Stomach (tissue), 9 donors: Measurements from ENCODE around the gene GNG2. TPM values are rescaled to one million over a fixed set of nuclear protein-coding genes. Genes with fewer than 3 reads are reported as not detected.

ENCODE experiments used
- DNase-seq, 2 donors: peaks; one replicate each; pipeline versions ENCODE4 v3.0.0 to v3.0.0-alpha.2; 2013 to 2019
- H3K27ac ChIP-seq, 5 donors: fragments of 200-600 bp in 4 of 5; sonication (generic) in 4 of 5; one replicate each; pipeline ENCODE4 v1.5.1; 2013 to 2019; ENCODE audit warnings: mild to moderate bottlenecking in 1 of 5, moderate library complexity in 1 of 5
- H3K27me3 ChIP-seq, 3 donors: fragments of 200-600 bp; sonication (generic); one replicate each; pipeline ENCODE4 v1.5.1; 2017 to 2019; ENCODE audit warnings: mixed run types in 1 of 3
- H3K36me3 ChIP-seq, 4 donors: fragments of 200-600 bp; sonication (generic); 1 replicate in 3 of 4; 2 replicates in 1 of 4; pipeline ENCODE4 v1.5.1; 2016 to 2019
- H3K4me1 ChIP-seq, 4 donors: fragments of 200-600 bp; sonication (generic); one replicate each; pipeline ENCODE4 v1.5.1; 2016 to 2019
- H3K4me3 ChIP-seq, 4 donors: fragments of 200-600 bp; sonication (generic) in 3 of 4; one replicate each; pipeline ENCODE4 v1.5.1; 2016 to 2019; ENCODE audit warnings: mild to moderate bottlenecking in 1 of 4
- H3K9me3 ChIP-seq, 4 donors: fragments of 200-600 bp; sonication (generic); one replicate each; pipeline ENCODE4 v1.5.1; 2016 to 2019
- CTCF ChIP-seq, 7 experiments: fragments of 450-650 bp in 4 of 7; fragments of 200-600 bp in 3 of 7; sonication (generic) in 3 of 7; IDR thresholded peaks; one replicate each; pipeline ENCODE4 v1.5.1; 2016 to 2019; ENCODE audit warnings: antibody characterized with exemption in 7 of 7, control low read depth in 2 of 7, mild to moderate bottlenecking in 1 of 7
- EP300 ChIP-seq: sonication (generic); formaldehyde crosslinking; IDR thresholded peaks from one replicate; pipeline ENCODE4 v1.6.1; 2017; ENCODE audit warnings: antibody characterized with exemption
- POLR2A ChIP-seq, 4 donors: fragments of 450-650 bp; IDR thresholded peaks; one replicate each; pipeline ENCODE4 v1.6.1; 2016; ENCODE audit warnings: antibody characterized with exemption in 4 of 4, control low read depth in 2 of 4, mild to moderate bottlenecking in 1 of 4, moderate library complexity in 1 of 4
- POLR2AphosphoS5 ChIP-seq, 3 donors: sonication (generic); formaldehyde crosslinking; IDR thresholded peaks; one replicate each; pipeline ENCODE4 v1.6.1; 2016; ENCODE audit warnings: antibody characterized with exemption in 3 of 3
- WGBS, 5 donors: extraction: QIAGEN DNeasy Blood & Tissue Kit in 3 of 5; methylation state at CpG; one replicate each; pipeline versions ENCODE4 v1.1.5 to v1.1.7; 2013 to 2018; 5-methylcytosine and 5-hydroxymethylcytosine counted together
- intact Hi-C: fragments of 100-400 bp; cut with DNase I; formaldehyde crosslinking; loops from one replicate; pipeline ENCODE4 v1.15.1; 2023; ENCODE audit warnings: low total_unique reads
- polyA plus RNA-seq, 3 donors: library from polyadenylated mRNA; stranded (reverse); fragments of 200-250 nt; gene quantifications; one replicate each; pipeline ENCODE4 v1.2.3, GENCODE V29; 2013
- total RNA-seq, 5 donors: library from RNA; depleted of rRNA; stranded (reverse); fragments of >200 nt; gene quantifications; one replicate each; pipeline versions ENCODE4 v1.1.0 to v1.2.3, GENCODE V29; 2014 to 2016
- donor health status: healthy with polysubstance abuse.
- donor health status: Bipolar disorder and iron deficiency.
- donor health status: healthy.

GNG2 gene
- total and polyA plus RNA-seq, 8 donors: 0.58 to 23.3 (median 9.2) TPM

- WGBS, 5 donors: 81 to 96% (median 88%) methylated on average over 2 of the region's 2 CpGs
- H3K4me1 ChIP-seq: peaks cover 0 to 5% (median 0%) of the 10 kb centered on the region in 4 donors
- H3K4me3 ChIP-seq: no peak overlapping the region
- H3K36me3 ChIP-seq: no peaks in the 10 kb centered on the region
- no peak for DNase-seq
- H3K27ac ChIP-seq: no peak overlapping the region
- intact Hi-C loops: no loop called here
- H3K27me3 ChIP-seq: no peaks in the 10 kb centered on the region
- H3K9me3 ChIP-seq: no peaks in the 10 kb centered on the region
- TF ChIP-seq CTCF (IDR thresholded peaks at IDR 0.05): no peak
Measured at GRCh38 chr14:51925980-51926379, 65.6 kb downstream of the GNG2 start.

DNA sequence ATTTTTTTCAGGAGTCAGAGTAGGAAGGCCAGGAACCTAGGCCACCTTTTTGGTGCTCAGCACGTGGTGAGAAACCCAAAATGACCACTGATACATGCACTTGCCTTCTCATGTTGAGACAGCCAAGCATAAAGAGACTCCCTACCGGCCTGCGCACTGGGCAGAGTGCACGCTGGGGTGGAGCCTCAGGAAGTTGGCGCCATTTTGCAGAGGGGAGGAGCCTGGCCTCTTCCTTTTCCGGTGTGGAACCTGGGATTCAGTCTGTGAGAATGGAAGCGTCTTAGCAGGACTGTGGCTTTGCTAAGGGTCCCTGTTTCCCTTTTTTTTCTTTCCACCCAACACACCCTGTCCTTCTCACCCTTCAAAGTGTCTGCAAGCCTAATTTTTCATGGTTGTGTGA lies 66.0 kb downstream of the GNG2 start:
- 92 to 94% (median 92%) methylated on average over 7 of the region's 7 CpGs for WGBS, 5 donors
- intact Hi-C loops: no loop called here
- peaks cover 0 to 5% (median 0%) of the 10 kb centered on the region in 4 donors for H3K4me1 ChIP-seq
- H3K9me3 ChIP-seq: no peaks in the 10 kb centered on the region
- no peaks in the 10 kb centered on the region for H3K36me3 ChIP-seq
- DNase-seq: no peak
- H3K27me3 ChIP-seq: no peaks in the 10 kb centered on the region
- H3K27ac ChIP-seq: no peak overlapping the region
- no peak overlapping the region for H3K4me3 ChIP-seq
- TF ChIP-seq EP300 (no peak), CTCF (IDR thresholded peaks at IDR 0.05) (no peak), POLR2A (IDR thresholded peaks at IDR 0.05) (no peak), POLR2AphosphoS5 (IDR thresholded peaks at IDR 0.05) (no peak)

DNA sequence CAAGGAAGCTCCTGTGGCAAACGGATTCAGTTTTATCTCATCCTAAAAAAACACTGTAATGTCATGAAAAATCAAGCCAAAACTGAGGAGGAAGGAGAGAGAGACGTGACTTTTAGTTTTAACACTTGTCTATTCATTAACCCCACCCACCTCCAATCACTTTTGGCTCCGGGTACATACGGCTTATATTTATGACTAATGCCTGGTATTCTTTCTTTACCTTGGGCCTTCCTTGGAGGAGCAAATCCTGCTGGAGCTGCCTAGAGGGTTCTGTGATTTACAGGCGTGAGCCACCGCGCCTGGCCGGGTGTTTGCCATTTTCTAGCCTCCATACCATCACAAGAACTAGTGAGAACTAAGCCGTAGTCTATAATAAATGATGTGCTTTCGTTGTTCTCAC lies 68.2 kb downstream of the GNG2 start:
- intact Hi-C loops: no loop called here
- 75 to 84% (median 79%) methylated on average over 10 of the region's 10 CpGs for WGBS, 5 donors
- TF ChIP-seq EP300 (no peak), POLR2A (IDR thresholded peaks at IDR 0.05) (no peak), POLR2AphosphoS5 (IDR thresholded peaks at IDR 0.05) (no peak), CTCF (IDR thresholded peaks at IDR 0.05) (no peak)

GRCh38 chr14:51929166-51929565 lies 68.8 kb downstream of the GNG2 start:
- no peak overlapping the region for H3K27ac ChIP-seq
- no peaks in the 10 kb centered on the region for H3K27me3 ChIP-seq
- no peak for TF ChIP-seq CTCF (IDR thresholded peaks at IDR 0.05)
- no peak for TF ChIP-seq POLR2A (IDR thresholded peaks at IDR 0.05)
- TF ChIP-seq EP300: no peak
- TF ChIP-seq POLR2AphosphoS5 (IDR thresholded peaks at IDR 0.05): no peak
- no peak for DNase-seq
- intact Hi-C loops: no loop called here
- no peak overlapping the region for H3K4me3 ChIP-seq
- no peaks in the 10 kb centered on the region for H3K9me3 ChIP-seq
- no peaks in the 10 kb centered on the region for H3K36me3 ChIP-seq
- H3K4me1 ChIP-seq: no peaks in the 10 kb centered on the region
- WGBS, 5 donors: 51 to 68% (median 57%) methylated on average over 4 of the region's 4 CpGs

More for the DNA sequence above, 68.2 kb downstream of the GNG2 start:
- Histone ChIP-seq H3K27ac (no peak overlapping the region), H3K9me3 (no peaks in the 10 kb centered on the region), H3K4me1 (no peaks in the 10 kb centered on the region), H3K27me3 (no peaks in the 10 kb centered on the region), H3K4me3 (no peak overlapping the region), H3K36me3 (no peaks in the 10 kb centered on the region)
- no peak for DNase-seq
